ENCODE results near the gene KHNYN.

Gene KHNYN

DNA sequence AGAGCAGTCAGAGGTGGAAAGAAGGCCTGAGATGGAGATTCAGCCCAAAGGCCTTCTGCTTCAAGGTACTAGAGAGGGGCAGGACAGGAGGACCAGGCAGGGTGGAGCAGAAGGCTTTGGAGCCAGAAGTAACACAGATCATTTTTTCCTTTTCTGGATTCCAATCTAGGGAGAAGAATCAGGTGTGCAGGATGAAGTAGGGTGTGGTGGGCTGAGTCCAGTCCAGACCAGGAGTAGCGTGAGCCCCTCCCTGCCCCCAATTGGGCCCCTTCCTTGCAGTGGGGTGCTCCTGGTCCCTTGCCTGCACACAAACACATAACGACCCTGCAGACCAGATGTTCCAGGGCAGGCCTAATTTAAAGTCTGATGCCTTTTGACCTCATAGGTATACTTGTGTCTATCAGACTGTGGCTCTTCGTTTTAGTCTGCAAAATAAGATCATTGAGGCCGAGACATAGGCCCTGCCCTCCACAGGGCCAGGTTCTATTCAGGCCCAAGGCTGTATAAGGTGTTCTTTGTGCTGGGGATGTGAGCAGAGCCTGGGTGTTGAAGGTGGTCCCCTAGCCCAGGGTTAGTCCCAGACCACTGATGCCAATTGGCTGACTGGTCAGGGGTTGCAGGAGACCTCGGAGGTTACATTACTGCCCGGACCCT is 32.0 kb upstream of the KHNYN start:
- H3K9me2 ChIP-seq (replicated peaks; ENCODE audit: low read depth, low read length), result no peaks in the 10 kb centered on the region
- no peaks in the 10 kb centered on the region for H3K36me3 ChIP-seq (ENCODE audit: insufficient read depth, low read length)
- TF ChIP-seq CTCF (conservative IDR thresholded peaks at IDR 0.05; ENCODE audit: low read length) (no peak), EZH2phosphoT487 (IDR thresholded peaks at IDR 0.05; ENCODE audit: borderline replicate concordance) (no peak)
- no peaks in the 10 kb centered on the region for H3K27me3 ChIP-seq (ENCODE audit: insufficient read depth, low read length, poor library complexity, severe bottlenecking)
- no peaks in the 10 kb centered on the region for H3K9me3 ChIP-seq (ENCODE audit: insufficient read depth, low read depth, low read length)
- H3K4me2 ChIP-seq (ENCODE audit: low read depth, low read length, poor library complexity, severe bottlenecking), result peak overlapping the region; percentile 47
- no peaks in the 10 kb centered on the region for H4K20me1 ChIP-seq (ENCODE audit: insufficient read depth, low read length, poor library complexity, severe bottlenecking)
- peak overlapping the region; percentile 78 for H3K4me3 ChIP-seq (ENCODE audit: low read length, poor library complexity, severe bottlenecking)
- peaks cover 83% of the 10 kb centered on the region for H3K4me1 ChIP-seq (ENCODE audit: insufficient read depth, low read length, poor library complexity, severe bottlenecking)
- peaks cover 12% of the 10 kb centered on the region; the same call in 1 of the 2 replicates for H3F3A ChIP-seq (ENCODE audit: low read depth)
- peaks cover 36% of the 10 kb centered on the region for H3K79me2 ChIP-seq (ENCODE audit: insufficient read depth, low read length)
- H3K9ac ChIP-seq (ENCODE audit: low read depth, low read length, poor library complexity, severe bottlenecking), result peak overlapping the region; percentile 65
- H2AFZ ChIP-seq (ENCODE audit: low read length), result 0 out of 2 replicates have a peak overlapping the region, but pooled peaks have one; percentile 5

DNA sequence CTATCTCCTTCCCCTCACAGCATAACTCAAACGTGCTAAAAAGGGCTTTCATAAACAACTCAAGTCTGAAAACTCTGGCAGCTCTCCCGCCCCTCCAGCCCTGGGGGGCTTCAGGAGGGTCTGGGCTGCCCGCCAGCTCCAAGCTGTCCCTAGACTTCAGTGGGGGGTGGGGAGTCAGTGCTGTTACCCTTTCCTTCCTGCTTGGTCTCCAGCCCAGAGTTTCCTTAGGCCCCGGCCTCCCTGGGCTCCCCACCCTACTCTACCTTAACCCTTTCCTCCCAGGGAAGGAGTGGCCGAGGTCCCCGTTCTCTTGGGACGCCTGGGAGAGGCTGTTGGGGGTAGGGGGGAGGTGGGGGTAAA is 31.5 kb upstream of the KHNYN start:
- H3K4me3 ChIP-seq (ENCODE audit: low read length, poor library complexity, severe bottlenecking), result peak overlapping the region; percentile 78

DNA sequence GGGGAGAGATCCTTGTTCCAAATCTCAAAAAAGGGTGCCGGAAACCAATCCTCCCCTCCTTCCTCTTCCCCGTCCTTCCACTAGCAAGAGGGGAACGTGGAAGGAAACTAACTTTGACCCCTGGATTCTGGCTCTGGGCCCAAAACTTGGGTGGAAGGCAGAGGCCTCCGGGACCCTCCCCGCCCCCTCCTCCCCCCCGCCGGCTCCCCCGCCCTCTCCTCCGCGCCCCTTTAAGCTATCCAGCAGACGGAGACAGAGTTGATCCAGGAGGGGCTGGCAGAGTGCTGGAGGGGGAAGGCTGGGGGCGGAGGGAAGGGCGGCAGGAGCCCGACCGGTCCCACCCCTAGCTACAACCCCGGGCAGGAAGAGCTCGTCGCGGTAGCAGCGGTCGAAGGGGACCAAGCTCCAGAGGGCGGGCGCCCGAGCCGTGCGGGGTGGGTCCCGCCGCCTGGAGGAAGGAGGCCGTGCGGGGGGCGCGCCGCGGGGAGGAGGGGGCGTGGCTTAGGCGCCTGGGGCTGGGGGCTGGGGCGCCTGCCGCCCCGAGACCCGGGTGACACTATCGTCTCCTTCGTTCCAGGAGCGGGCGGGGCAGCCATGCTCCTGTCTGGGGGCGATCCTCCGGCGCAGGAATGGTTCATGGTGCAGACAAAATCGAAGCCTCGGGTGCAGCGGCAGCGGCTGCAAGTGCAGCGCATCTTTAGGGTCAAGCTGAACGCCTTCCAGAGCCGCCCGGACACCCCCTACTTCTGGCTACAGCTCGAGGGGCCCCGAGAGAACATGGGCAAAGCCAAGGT is 30.9 kb upstream of the KHNYN start, which contains the start of gene NYNRIN:
NYNRIN (plus strand) TSS at position 351 of the 794 bp plus-strand sequence; CDS start at position 595, 244 bp downstream.
- no peaks in the 10 kb centered on the region for H3K36me3 ChIP-seq (ENCODE audit: insufficient read depth, low read length)
- H3K79me2 ChIP-seq (ENCODE audit: insufficient read depth, low read length), result peaks cover 47% of the 10 kb centered on the region
- peaks cover 12% of the 10 kb centered on the region; the same call in 1 of the 2 replicates for H3F3A ChIP-seq (ENCODE audit: low read depth)
- no peaks in the 10 kb centered on the region for H3K27me3 ChIP-seq (ENCODE audit: insufficient read depth, low read length, poor library complexity, severe bottlenecking)
- H3K9ac ChIP-seq (ENCODE audit: low read depth, low read length, poor library complexity, severe bottlenecking), result peak within 1 kb of the TSS; percentile 88
- no peaks in the 10 kb centered on the region for H3K9me3 ChIP-seq (ENCODE audit: insufficient read depth, low read depth, low read length)
- no peak for TF ChIP-seq EZH2phosphoT487 (IDR thresholded peaks at IDR 0.05; ENCODE audit: borderline replicate concordance)
- no peaks in the 10 kb centered on the region for H3K9me2 ChIP-seq (replicated peaks; ENCODE audit: low read depth, low read length)
- H3K4me1 ChIP-seq (ENCODE audit: insufficient read depth, low read length, poor library complexity, severe bottlenecking), result peaks cover 89% of the 10 kb centered on the region
- no peaks in the 10 kb centered on the region for H4K20me1 ChIP-seq (ENCODE audit: insufficient read depth, low read length, poor library complexity, severe bottlenecking)
- H3K4me2 ChIP-seq (ENCODE audit: low read depth, low read length, poor library complexity, severe bottlenecking), result peak within 1 kb of the TSS; percentile 90
- peak within 1 kb of the TSS; percentile 57 for H2AFZ ChIP-seq (ENCODE audit: low read length)
- H3K4me3 ChIP-seq (ENCODE audit: low read length, poor library complexity, severe bottlenecking), result peak within 1 kb of the TSS; percentile 78

More for the DNA sequence above, 31.5 kb upstream of the KHNYN start:
- H2AFZ ChIP-seq (ENCODE audit: low read length), result no peak overlapping the region
- peak overlapping the region; percentile 65 for H3K9ac ChIP-seq (ENCODE audit: low read depth, low read length, poor library complexity, severe bottlenecking)
- peaks cover 12% of the 10 kb centered on the region; the same call in 1 of the 2 replicates for H3F3A ChIP-seq (ENCODE audit: low read depth)
- peak overlapping the region; percentile 47 for H3K4me2 ChIP-seq (ENCODE audit: low read depth, low read length, poor library complexity, severe bottlenecking)
- TF ChIP-seq EZH2phosphoT487 (IDR thresholded peaks at IDR 0.05; ENCODE audit: borderline replicate concordance), result no peak
- no peak for TF ChIP-seq CTCF (conservative IDR thresholded peaks at IDR 0.05; ENCODE audit: low read length)
- H4K20me1 ChIP-seq (ENCODE audit: insufficient read depth, low read length, poor library complexity, severe bottlenecking), result no peaks in the 10 kb centered on the region
- no peaks in the 10 kb centered on the region for H3K36me3 ChIP-seq (ENCODE audit: insufficient read depth, low read length)
- no peaks in the 10 kb centered on the region for H3K27me3 ChIP-seq (ENCODE audit: insufficient read depth, low read length, poor library complexity, severe bottlenecking)
- no peaks in the 10 kb centered on the region for H3K9me3 ChIP-seq (ENCODE audit: insufficient read depth, low read depth, low read length)
- peaks cover 41% of the 10 kb centered on the region for H3K79me2 ChIP-seq (ENCODE audit: insufficient read depth, low read length)
- no peaks in the 10 kb centered on the region for H3K9me2 ChIP-seq (replicated peaks; ENCODE audit: low read depth, low read length)
- H3K4me1 ChIP-seq (ENCODE audit: insufficient read depth, low read length, poor library complexity, severe bottlenecking), result peaks cover 87% of the 10 kb centered on the region
